GM18508 (cell line): ENCODE data around the gene MIPOL1.
"Not testable (repeated sequence)": the region's sequence is repeated elsewhere in the genome, so short reads cannot be mapped to it uniquely, and the experiment has no call there.

ENCODE experiments used
- ATAC-seq: cut with Tn5 transposase; IDR thresholded peaks from one replicate; pipeline ENCODE4 v1.9.1; 2021; ENCODE audit warnings: moderate number of reproducible peaks; ENCODE audit not compliant: insufficient read depth, unreplicated experiment

MIPOL1 gene

GRCh38 chr14:37197421-37198272, at the start of gene MIPOL1:
Gene MIPOL1, plus strand, starts transcription at chr14:37197937. Its CDS starts 49,952 bp downstream, at chr14:37247889.
- ATAC-seq, result no peak

GRCh38 chr14:37150414-37150813, 47.3 kb upstream of the MIPOL1 start:
- no peak for ATAC-seq

- no peak for ATAC-seq
Measured at GRCh38 chr14:37153005-37153404, 44.7 kb upstream of the MIPOL1 start.

GRCh38 chr14:37153483-37153882, 44.3 kb upstream of the MIPOL1 start:
- no peak for ATAC-seq

- ATAC-seq, result no peak
Measured at GRCh38 chr14:37157987-37158386, 39.8 kb upstream of the MIPOL1 start.

- not testable (repeated sequence) for ATAC-seq
Measured at GRCh38 chr14:37162307-37162706, 35.4 kb upstream of the MIPOL1 start.

- no peak for ATAC-seq
Measured at GRCh38 chr14:37165794-37166193, 31.9 kb upstream of the MIPOL1 start.

- no peak for ATAC-seq
Measured at GRCh38 chr14:37167151-37168047, 30.3 kb upstream of the MIPOL1 start.

- no peak for ATAC-seq
Measured at GRCh38 chr14:37168721-37169120, 29.0 kb upstream of the MIPOL1 start.

- ATAC-seq, result no peak
Measured at GRCh38 chr14:37170237-37170636, 27.5 kb upstream of the MIPOL1 start.

- no peak for ATAC-seq
Measured at GRCh38 chr14:37170993-37171392, 26.7 kb upstream of the MIPOL1 start.

GRCh38 chr14:37171678-37172023, 26.1 kb upstream of the MIPOL1 start:
- no peak for ATAC-seq

- no peak for ATAC-seq
Measured at GRCh38 chr14:37172024-37172869, 25.5 kb upstream of the MIPOL1 start, which contains the start of gene SLC25A21. Gene SLC25A21, minus strand, starts transcription at chr14:37172606.

GRCh38 chr14:37172936-37173614, 24.7 kb upstream of the MIPOL1 start:
- ATAC-seq, result no peak

GRCh38 chr14:37179896-37180502, 17.7 kb upstream of the MIPOL1 start:
- ATAC-seq, result no peak

- not testable (repeated sequence) for ATAC-seq
Measured at GRCh38 chr14:37180886-37181285, 16.9 kb upstream of the MIPOL1 start.

GRCh38 chr14:37181441-37181840, 16.3 kb upstream of the MIPOL1 start:
- ATAC-seq, result no peak

- not testable (repeated sequence) for ATAC-seq
Measured at GRCh38 chr14:37184520-37184919, 13.2 kb upstream of the MIPOL1 start.

- ATAC-seq, result no peak
Measured at GRCh38 chr14:37185670-37186069, 12.1 kb upstream of the MIPOL1 start.
